ENCODE measurements around the gene EFNB1.

The EFNB1 gene

GRCh38 chrX:68872171-68872570 is 43.4 kb downstream of the EFNB1 start:
- H3K4me3 ChIP-seq (ENCODE audit: low read depth, low read length): no peak overlapping the region
- ChIA-PET POLR2A (no interaction called here), CTCF (no interaction called here)
- DNase-seq (ENCODE audit: low read depth, low spot score): no peak
- no peak for TF ChIP-seq CTCF (IDR thresholded peaks at IDR 0.05; ENCODE audit: insufficient read depth, low read length, missing control alignments)

DNA sequence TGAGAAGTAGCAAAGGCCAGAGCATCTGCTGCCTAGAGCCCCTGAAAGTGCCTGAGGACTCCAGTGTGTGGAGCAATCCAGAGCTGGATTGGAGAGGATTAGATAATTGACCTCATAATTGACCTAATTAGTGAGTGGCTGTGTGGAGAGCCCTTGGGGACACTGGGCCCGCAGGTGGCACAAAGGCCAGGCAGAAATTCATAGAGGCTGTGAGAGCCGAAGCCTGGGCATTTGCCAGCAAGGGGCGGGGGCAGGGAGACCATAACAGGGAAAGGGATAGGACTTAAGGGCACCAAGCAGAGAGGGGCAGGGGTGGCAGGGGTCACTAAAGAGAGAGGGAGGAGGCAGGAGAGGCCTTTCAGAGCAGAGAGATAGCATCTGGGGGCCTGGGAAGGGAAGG is 45.3 kb downstream of the EFNB1 start:
- TF ChIP-seq CTCF (IDR thresholded peaks at IDR 0.05; ENCODE audit: insufficient read depth, low read length, missing control alignments): no peak
- CTCF ChIA-PET: no interaction called here
- POLR2A ChIA-PET: no interaction called here
- no peak overlapping the region for H3K4me3 ChIP-seq (ENCODE audit: low read depth, low read length)
- DNase-seq (ENCODE audit: low read depth, low spot score): no peak

DNA sequence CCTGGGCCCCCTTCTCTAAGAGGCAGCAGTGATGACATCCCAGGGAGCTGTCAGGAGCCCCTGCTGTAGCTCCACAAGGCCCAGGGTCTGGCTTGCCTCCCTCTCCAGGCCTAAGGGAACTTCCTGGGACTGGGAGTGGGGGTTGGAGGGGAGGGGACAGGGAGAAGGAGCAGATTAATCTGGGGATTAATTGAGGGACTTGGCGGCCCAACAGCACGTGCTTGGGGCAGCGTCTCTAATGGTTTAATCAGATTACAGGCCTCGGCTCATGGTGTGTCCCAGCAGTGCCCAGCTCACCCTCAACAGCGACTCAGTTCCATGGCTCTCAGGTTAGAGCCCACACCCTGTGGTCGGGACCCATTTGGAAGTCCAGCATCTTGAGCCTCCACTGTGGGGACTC is 47.9 kb downstream of the EFNB1 start:
- ChIA-PET CTCF (interaction anchor here (1.0 kb wide), 1 partner anchor 346 kb away, joined by 3 read pairs; no protein-coding TSS in a partner anchor), POLR2A (no interaction called here)
- no peak for DNase-seq (ENCODE audit: low read depth, low spot score)
- no peak for TF ChIP-seq CTCF (IDR thresholded peaks at IDR 0.05; ENCODE audit: insufficient read depth, low read length, missing control alignments)
- H3K4me3 ChIP-seq (ENCODE audit: low read depth, low read length): no peak overlapping the region

DNA sequence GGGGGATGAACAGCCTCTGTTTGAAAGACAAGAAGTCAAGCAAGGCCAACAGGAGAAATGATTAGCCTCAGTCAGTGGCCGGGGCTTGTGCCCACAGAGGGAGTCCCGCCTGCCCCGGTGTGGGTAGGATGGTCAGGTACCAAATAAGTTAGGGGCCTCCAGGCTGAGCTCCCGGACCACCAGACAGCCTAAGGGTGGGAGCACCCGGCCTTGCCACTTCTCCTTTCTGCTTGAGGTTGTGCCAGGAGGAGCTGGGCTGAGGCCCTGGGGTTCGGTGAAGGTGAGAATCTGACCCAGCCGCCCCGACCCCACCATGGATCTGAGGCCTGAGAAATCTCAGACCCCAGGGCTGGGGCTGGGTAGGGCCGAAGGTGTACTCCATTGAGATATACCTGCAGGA is 48.8 kb downstream of the EFNB1 start:
- no peak overlapping the region for H3K4me3 ChIP-seq (ENCODE audit: low read depth, low read length)
- no peak for DNase-seq (ENCODE audit: low read depth, low spot score)
- ChIA-PET POLR2A (no interaction called here), CTCF (interaction anchor here (1.0 kb wide), 1 partner anchor 345 kb away, joined by 3 read pairs; no protein-coding TSS in a partner anchor)
- TF ChIP-seq CTCF (IDR thresholded peaks at IDR 0.05; ENCODE audit: insufficient read depth, low read length, missing control alignments): no peak

- ChIA-PET CTCF (no interaction called here), POLR2A (no interaction called here)
- no peak for TF ChIP-seq CTCF (IDR thresholded peaks at IDR 0.05; ENCODE audit: insufficient read depth, low read length, missing control alignments)
- no peak for DNase-seq (ENCODE audit: low read depth, low spot score)
- no peak overlapping the region for H3K4me3 ChIP-seq (ENCODE audit: low read depth, low read length)
Observed at GRCh38 chrX:68878977-68879645, 50.3 kb downstream of the EFNB1 start.

DNA sequence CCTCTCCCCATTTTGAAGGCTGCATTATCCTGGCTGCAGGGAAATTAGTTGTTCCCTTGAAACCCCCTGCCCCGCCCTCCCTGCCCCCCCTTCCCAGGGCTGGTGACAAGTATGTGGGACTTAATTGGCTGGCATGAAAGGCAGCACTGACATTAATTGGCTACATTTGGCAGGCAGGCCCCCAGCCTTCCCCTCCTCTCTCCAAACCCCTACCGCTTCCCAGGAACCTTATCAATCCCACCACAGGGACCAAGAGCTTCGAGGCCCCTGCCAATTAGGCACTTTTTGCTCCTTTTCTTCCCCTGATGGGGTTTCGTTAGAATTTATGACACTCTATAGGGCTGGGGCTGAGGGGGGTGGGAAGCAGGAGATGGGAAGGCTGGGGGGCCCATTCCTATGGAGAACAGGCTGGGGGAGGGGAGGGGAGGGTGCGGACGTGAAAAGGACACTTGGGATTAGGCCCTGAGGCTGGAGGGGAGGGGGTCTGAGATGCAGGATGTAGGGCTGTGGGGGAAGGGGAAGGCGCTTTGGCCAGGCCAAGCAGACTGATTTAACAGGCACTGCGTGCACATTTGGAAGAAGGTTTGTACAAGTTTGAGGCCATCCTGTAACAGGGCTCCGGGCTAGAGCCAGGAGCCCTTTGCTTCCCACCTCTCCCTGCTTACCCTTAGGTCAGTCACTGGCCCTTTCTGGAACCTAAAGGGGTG is 52.2 kb downstream of the EFNB1 start:
- no peak for DNase-seq (ENCODE audit: low read depth, low spot score)
- no peak for TF ChIP-seq CTCF (IDR thresholded peaks at IDR 0.05; ENCODE audit: insufficient read depth, low read length, missing control alignments)
- H3K4me3 ChIP-seq (ENCODE audit: low read depth, low read length): no peak overlapping the region
- CTCF ChIA-PET: no interaction called here
- POLR2A ChIA-PET: no interaction called here
